Adrenal gland (tissue), 19 donors: ENCODE results near the gene SUOX. TPM values are rescaled to one million over a fixed set of nuclear protein-coding genes. Genes with fewer than 3 reads are reported as not detected.

ENCODE experiments used
- DNase-seq, 7 donors: peaks; one replicate each; pipeline ENCODE4 v3.0.0-alpha.2; 2019 to 2020
- H3K27ac ChIP-seq, 5 donors: fragments of 200-600 bp; sonication (generic) in 4 of 5; 1 replicate in 3 of 5; 2 replicates in 2 of 5; pipeline versions ENCODE4 v1.5.1 to v1.8.0; 2016 to 2020; ENCODE audit warnings: mild to moderate bottlenecking in 1 of 5
- H3K27me3 ChIP-seq: fragments of 200-600 bp; 2 replicates; pipeline ENCODE4 v1.8.0; 2021
- H3K36me3 ChIP-seq, 2 donors: fragments of 200-600 bp; replicated peaks in 1 of 2; 1 replicate in 1 of 2; 2 replicates in 1 of 2; pipeline versions ENCODE4 v1.5.1 to v1.8.0; 2018 to 2022
- H3K4me1 ChIP-seq, 2 donors: fragments of 200-600 bp; replicated peaks in 1 of 2; 1 replicate in 1 of 2; 2 replicates in 1 of 2; pipeline versions ENCODE4 v1.5.1 to v1.8.0; 2018 to 2021
- H3K4me3 ChIP-seq, 4 donors: fragments of 200-600 bp; sonication (generic) in 3 of 4; one replicate each; pipeline ENCODE4 v1.5.1; 2016 to 2018
- H3K9me3 ChIP-seq, 3 donors: fragments of 200-600 bp; sonication (generic) in 1 of 3; replicated peaks in 1 of 3; 1 replicate in 2 of 3; 2 replicates in 1 of 3; pipeline versions ENCODE4 v1.5.1 to v1.8.0; 2016 to 2021
- POLR2A ChIP-seq, 2 donors: fragments of 450-650 bp; IDR thresholded peaks; one replicate each; pipeline ENCODE4 v1.6.1; 2017; ENCODE audit warnings: antibody characterized with exemption in 2 of 2, mild to moderate bottlenecking in 2 of 2, moderate library complexity in 1 of 2
- WGBS, 4 donors: extraction: QIAGEN DNeasy Blood & Tissue Kit in 2 of 4; methylation state at CpG; one replicate each; pipeline versions ENCODE4 v1.1.5 to v1.1.7; 2013 to 2017; 5-methylcytosine and 5-hydroxymethylcytosine counted together
- intact Hi-C, 2 donors: fragments of 100-400 bp; cut with DNase I; formaldehyde crosslinking; loops; one replicate each; pipeline versions ENCODE4 v1.14.1 to v1.15.0; 2022 to 2023
- long read RNA-seq, 10 donors: library from polyadenylated mRNA in 3 of 10; unstranded in 2 of 10; stranded (forward) in 1 of 10; transcript quantifications; one replicate each; pipeline ENCODE4 v2.0.0 and lab custom pipeline, GENCODE V29; 2021 to 2026
- polyA plus RNA-seq, 3 donors: library from polyadenylated mRNA; stranded (reverse); fragments of 200-250 nt in 2 of 3; fragments of 350-450 nt in 1 of 3; fragmentation: Illumina TruSeq in 1 of 3; extraction: RNeasy Lipid Tissue Mini Kit (QIAGEN cat#74804) in 1 of 3; gene quantifications; one replicate each; pipeline ENCODE4 v1.2.3, GENCODE V29; 2013 to 2014
- total RNA-seq, 9 donors: library from RNA; depleted of rRNA in 4 of 9; stranded (reverse); fragments of >200 nt in 4 of 9; fragments of 120-200 nt in 1 of 9; fragmentation: NEBNext Ultra II Directional in 1 of 9; extraction: Animal tissue kit (Norgen Biotek cat#: 25700) in 1 of 9; gene quantifications; one replicate each; pipeline versions ENCODE4 v1.1.0 to v1.2.4, GENCODE V29; 2013 to 2023
- TF ChIP-seq, protein P1 (sequence below), 6 experiments: fragments of 450-650 bp in 4 of 6; fragments of 200-600 bp in 2 of 6; sonication (generic) in 1 of 6; IDR thresholded peaks; 1 replicate in 5 of 6; 2 replicates in 1 of 6; pipeline versions ENCODE4 v1.5.1 to v1.8.0; 2016 to 2021; ENCODE audit warnings: antibody characterized with exemption in 6 of 6, mild to moderate bottlenecking in 2 of 6, moderate library complexity in 1 of 6
- donor health status: healthy with polysubstance abuse.
- donor health status: Bipolar disorder and iron deficiency.
- donor health status: DM: yes; HTN: yes; CAD: no.
- donor health status: DM: no; HTN: no; CAD: no.
- donor health status: DM: no; HTN: no; CAD: no.
- donor health status: DM: yes; HTN: yes; CAD: no.

The SUOX gene
- total RNA-seq = 10 to 100 TPM; 49.3 to 72.6 (median 56.6) TPM
- 10 to 100 TPM; 27.7 to 49.7 (median 37.1) TPM for polyA plus RNA-seq
- long read RNA-seq, donor 1, transcript SUOX-201 (5 exons, 2,364 nt) = major isoform, 7 of 16 reads
- long read RNA-seq, donor 1, partial matches to known transcripts = 7 of 16 reads
- long read RNA-seq, donor 1, other reads (novel, unspliced or antisense) = 0 of 16 reads
- long read RNA-seq, donor 2, partial matches to known transcripts = 0 of 5 reads
- long read RNA-seq, donor 2, other reads (novel, unspliced or antisense) = 0 of 5 reads
- long read RNA-seq, donor 3, transcript SUOX-202 (4 exons, 2,306 nt) = major isoform, 5 of 11 reads
- long read RNA-seq, donor 3, partial matches to known transcripts = 0 of 11 reads
- long read RNA-seq, donor 3, other reads (novel, unspliced or antisense) = 0 of 11 reads
- long read RNA-seq, donor 4, transcript SUOX-201 (5 exons, 2,364 nt) = major isoform, 11 of 32 reads
- long read RNA-seq, donor 4, partial matches to known transcripts = 4 of 32 reads
- long read RNA-seq, donor 4, other reads (novel, unspliced or antisense) = 11 of 32 reads
- long read RNA-seq, donor 5, transcript SUOX-201 (5 exons, 2,364 nt) = major isoform, 37 of 103 reads
- long read RNA-seq, donor 5, transcript SUOX-204 (6 exons, 2,394 nt) = minor isoform, 7 of 103 reads
- long read RNA-seq, donor 5, transcript SUOX-202 (4 exons, 2,306 nt) = minor isoform, 33 of 103 reads
- long read RNA-seq, donor 5, partial matches to known transcripts = 7 of 103 reads
- long read RNA-seq, donor 5, other reads (novel, unspliced or antisense) = 17 of 103 reads
- long read RNA-seq, donor 6, transcript SUOX-201 (5 exons, 2,364 nt) = minor isoform, 6 of 25 reads
- long read RNA-seq, donor 6, transcript SUOX-202 (4 exons, 2,306 nt) = major isoform, 10 of 25 reads
- long read RNA-seq, donor 6, partial matches to known transcripts = 1 of 25 reads
- long read RNA-seq, donor 6, other reads (novel, unspliced or antisense) = 5 of 25 reads
- long read RNA-seq, donor 7, partial matches to known transcripts = 0 of 6 reads
- long read RNA-seq, donor 7, other reads (novel, unspliced or antisense) = 0 of 6 reads
- long read RNA-seq, donor 8, transcript SUOX-201 (5 exons, 2,364 nt) = major isoform, 5 of 20 reads
- long read RNA-seq, donor 8, partial matches to known transcripts = 8 of 20 reads
- long read RNA-seq, donor 8, other reads (novel, unspliced or antisense) = 0 of 20 reads
- long read RNA-seq, donor 9, partial matches to known transcripts = 0 of 8 reads
- long read RNA-seq, donor 9, other reads (novel, unspliced or antisense) = 0 of 8 reads
- long read RNA-seq, donor 10, partial matches to known transcripts = 0 of 8 reads
- long read RNA-seq, donor 10, other reads (novel, unspliced or antisense) = 0 of 8 reads

GRCh38 chr12:55996715-55997534 lies at the start of gene SUOX:
TSS of gene SUOX (plus strand) at chr12:55997276. CDS start at chr12:56002222, 4,946 bp downstream.
- H3K36me3 ChIP-seq = peaks cover 0 to 34% of the 10 kb centered on the region in 2 donors
- no peaks in the 10 kb centered on the region for H3K27me3 ChIP-seq
- H3K27ac ChIP-seq = peak within 1 kb of the TSS; percentile 61 to 90 (median 84)
- peaks cover 10 to 20% of the 10 kb centered on the region in 2 donors for H3K4me1 ChIP-seq
- intact Hi-C loops = loop anchor here in 1 of 2 donors (5.0 kb wide), 1 partner anchor 40 kb away; no protein-coding TSS in a partner anchor
- H3K4me3 ChIP-seq = peak within 1 kb of the TSS; percentile 37 to 87 (median 64)
- TF ChIP-seq, protein P1, sequence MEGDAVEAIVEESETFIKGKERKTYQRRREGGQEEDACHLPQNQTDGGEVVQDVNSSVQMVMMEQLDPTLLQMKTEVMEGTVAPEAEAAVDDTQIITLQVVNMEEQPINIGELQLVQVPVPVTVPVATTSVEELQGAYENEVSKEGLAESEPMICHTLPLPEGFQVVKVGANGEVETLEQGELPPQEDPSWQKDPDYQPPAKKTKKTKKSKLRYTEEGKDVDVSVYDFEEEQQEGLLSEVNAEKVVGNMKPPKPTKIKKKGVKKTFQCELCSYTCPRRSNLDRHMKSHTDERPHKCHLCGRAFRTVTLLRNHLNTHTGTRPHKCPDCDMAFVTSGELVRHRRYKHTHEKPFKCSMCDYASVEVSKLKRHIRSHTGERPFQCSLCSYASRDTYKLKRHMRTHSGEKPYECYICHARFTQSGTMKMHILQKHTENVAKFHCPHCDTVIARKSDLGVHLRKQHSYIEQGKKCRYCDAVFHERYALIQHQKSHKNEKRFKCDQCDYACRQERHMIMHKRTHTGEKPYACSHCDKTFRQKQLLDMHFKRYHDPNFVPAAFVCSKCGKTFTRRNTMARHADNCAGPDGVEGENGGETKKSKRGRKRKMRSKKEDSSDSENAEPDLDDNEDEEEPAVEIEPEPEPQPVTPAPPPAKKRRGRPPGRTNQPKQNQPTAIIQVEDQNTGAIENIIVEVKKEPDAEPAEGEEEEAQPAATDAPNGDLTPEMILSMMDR (IDR thresholded peaks at IDR 0.05) = no peak
- peak; percentile 44 to 88 for TF ChIP-seq POLR2A (IDR thresholded peaks at IDR 0.05)
- no peaks in the 10 kb centered on the region for H3K9me3 ChIP-seq
- DNase-seq = peak; percentile 96 to 99 (median 99)
- 0 to 3% (median 2%) methylated on average over 11 to 27 of the region's 27 CpGs for WGBS, 4 donors

GRCh38 chr12:55955344-55955743 lies 41.7 kb upstream of the SUOX start:
- 88 to 100% (median 92%) methylated on average over 3 to 4 of the region's 4 CpGs for WGBS, 4 donors
- H3K4me1 ChIP-seq = no peaks in the 10 kb centered on the region
- TF ChIP-seq POLR2A (IDR thresholded peaks at IDR 0.05) = no peak
- TF ChIP-seq, protein P1 (IDR thresholded peaks at IDR 0.05) = no peak

GRCh38 chr12:55955800-55956508 lies 41.1 kb upstream of the SUOX start:
- DNase-seq = peak in 5 of 7 donors; percentile 59 to 68 (median 61)
- Histone ChIP-seq H3K9me3 (no peaks in the 10 kb centered on the region), H3K27me3 (no peaks in the 10 kb centered on the region), H3K36me3 (peaks cover 0 to 9% of the 10 kb centered on the region in 2 donors), H3K27ac (no peak overlapping the region), H3K4me3 (no peak overlapping the region), H3K4me1 (no peaks in the 10 kb centered on the region)
- intact Hi-C loops = no loop called here
- 81 to 89% (median 84%) methylated on average over 4 to 6 of the region's 6 CpGs for WGBS, 4 donors
- TF ChIP-seq, protein P1 (IDR thresholded peaks at IDR 0.05) = peak in 5 of 6 experiments; percentile 5 to 44 (median 31)
- TF ChIP-seq POLR2A (IDR thresholded peaks at IDR 0.05) = no peak

More at GRCh38 chr12:55955344-55955743, 41.7 kb upstream of the SUOX start:
- Histone ChIP-seq H3K27ac (no peak overlapping the region), H3K36me3 (peaks cover 0 to 9% of the 10 kb centered on the region in 2 donors), H3K9me3 (no peaks in the 10 kb centered on the region), H3K27me3 (no peaks in the 10 kb centered on the region), H3K4me3 (no peak overlapping the region)
- DNase-seq = no peak
- intact Hi-C loops = no loop called here
